ENCODE measurements around the gene KCNG2. TPM values are rescaled to one million over a fixed set of nuclear protein-coding genes. Genes with fewer than 3 reads are reported as not detected.
"Not testable (repeated sequence)": the region's sequence is repeated elsewhere in the genome, so short reads cannot be mapped to it uniquely, and the experiment has no call there.

The KCNG2 gene, protein sequence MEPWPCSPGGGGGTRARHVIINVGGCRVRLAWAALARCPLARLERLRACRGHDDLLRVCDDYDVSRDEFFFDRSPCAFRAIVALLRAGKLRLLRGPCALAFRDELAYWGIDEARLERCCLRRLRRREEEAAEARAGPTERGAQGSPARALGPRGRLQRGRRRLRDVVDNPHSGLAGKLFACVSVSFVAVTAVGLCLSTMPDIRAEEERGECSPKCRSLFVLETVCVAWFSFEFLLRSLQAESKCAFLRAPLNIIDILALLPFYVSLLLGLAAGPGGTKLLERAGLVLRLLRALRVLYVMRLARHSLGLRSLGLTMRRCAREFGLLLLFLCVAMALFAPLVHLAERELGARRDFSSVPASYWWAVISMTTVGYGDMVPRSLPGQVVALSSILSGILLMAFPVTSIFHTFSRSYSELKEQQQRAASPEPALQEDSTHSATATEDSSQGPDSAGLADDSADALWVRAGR
- total RNA-seq: under 0.01 and 0.64 TPM in 2 replicates

GRCh38 chr18:79797518-79798345, at the start of gene KCNG2:
Gene KCNG2, plus strand, starts transcription at chr18:79797938. Its CDS starts 65,730 bp downstream, at chr18:79863668.
- peak within 1 kb of the TSS; percentile 54 for H3K4me3 ChIP-seq (ENCODE audit: low read depth, low read length)
- TF ChIP-seq CTCF (IDR thresholded peaks at IDR 0.05; ENCODE audit: insufficient read depth, low read depth, low read length): peak; percentile 19
- no peak for DNase-seq (ENCODE audit: low read depth)

GRCh38 chr18:79748321-79749180, 49.2 kb upstream of the KCNG2 start:
- TF ChIP-seq CTCF (IDR thresholded peaks at IDR 0.05; ENCODE audit: insufficient read depth, low read depth, low read length): no peak
- DNase-seq (ENCODE audit: low read depth): no peak
- H3K4me3 ChIP-seq (ENCODE audit: low read depth, low read length): no peak overlapping the region

DNA sequence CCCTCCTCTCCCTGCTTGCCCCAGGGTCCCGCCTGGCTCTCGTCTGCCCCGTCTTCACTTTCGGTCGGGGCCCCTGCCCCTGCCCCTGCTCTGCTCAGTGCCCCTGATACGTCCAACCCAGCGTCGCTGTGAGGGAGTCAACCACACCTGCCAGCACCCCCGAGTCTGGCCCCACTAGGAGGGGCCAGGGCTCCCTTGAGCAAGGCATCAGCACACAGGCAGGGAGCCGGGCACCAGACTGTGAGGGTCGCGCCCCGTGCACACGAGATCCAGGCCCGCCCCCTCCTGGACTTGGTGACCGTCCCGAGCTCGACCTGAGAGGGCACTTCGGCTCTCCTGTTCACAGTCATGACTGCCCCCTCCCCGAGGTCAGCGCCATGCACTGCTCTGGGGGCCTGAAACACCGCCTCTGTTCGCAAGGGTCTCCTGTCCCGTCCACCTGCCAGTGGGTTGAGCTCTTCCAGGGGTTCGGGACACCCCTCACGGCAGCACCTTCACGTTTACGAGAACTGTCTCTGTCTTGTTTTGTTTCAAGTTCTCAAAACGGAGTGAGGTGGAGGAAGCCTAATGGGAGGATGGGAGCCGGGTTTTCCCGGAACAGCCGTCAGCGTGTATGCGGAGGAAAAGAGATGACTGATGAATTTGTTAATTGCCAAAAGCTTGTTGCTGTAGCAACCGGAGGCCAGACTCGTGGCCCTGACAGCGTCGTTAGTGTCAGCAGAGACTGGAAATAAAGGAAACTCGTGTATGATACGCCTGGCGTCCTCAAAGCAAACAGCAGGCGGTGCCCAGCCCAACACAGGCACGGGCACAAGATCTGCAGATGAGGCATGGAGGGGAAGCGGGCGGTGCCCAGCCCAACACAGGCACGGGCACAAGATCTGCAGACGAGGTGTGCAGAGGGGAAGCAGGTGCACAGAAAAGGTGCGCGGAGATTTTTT, 48.2 kb upstream of the KCNG2 start:
- TF ChIP-seq CTCF (IDR thresholded peaks at IDR 0.05; ENCODE audit: insufficient read depth, low read depth, low read length): no peak
- H3K4me3 ChIP-seq (ENCODE audit: low read depth, low read length): no peak overlapping the region
- DNase-seq (ENCODE audit: low read depth): no peak

GRCh38 chr18:79750980-79751571, 46.7 kb upstream of the KCNG2 start:
- no peak for DNase-seq (ENCODE audit: low read depth)
- H3K4me3 ChIP-seq (ENCODE audit: low read depth, low read length): no peak overlapping the region
- no peak for TF ChIP-seq CTCF (IDR thresholded peaks at IDR 0.05; ENCODE audit: insufficient read depth, low read depth, low read length)

GRCh38 chr18:79751918-79752578, 45.7 kb upstream of the KCNG2 start:
- H3K4me3 ChIP-seq (ENCODE audit: low read depth, low read length); DNase-seq (ENCODE audit: low read depth): not testable (repeated sequence)

DNA sequence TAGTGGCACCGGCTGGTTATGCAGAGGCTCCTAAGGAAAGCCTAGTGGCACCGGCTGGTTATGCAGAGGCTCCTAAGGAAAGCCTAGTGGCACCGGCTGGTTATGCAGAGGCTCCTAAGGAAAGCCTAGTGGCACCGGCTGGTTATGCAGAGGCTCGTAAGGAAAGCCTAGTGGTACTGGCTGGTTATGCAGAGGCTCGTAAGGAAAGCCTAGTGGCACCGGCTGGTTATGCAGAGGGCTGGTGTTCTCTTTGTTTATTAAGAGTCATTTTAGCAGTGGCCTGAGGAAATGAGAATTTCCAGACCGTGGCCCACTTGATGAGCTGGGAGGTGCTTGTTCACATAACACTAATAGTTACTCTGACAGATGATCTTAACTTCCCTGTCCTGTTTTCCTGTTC, 44.8 kb upstream of the KCNG2 start:
- DNase-seq (ENCODE audit: low read depth); H3K4me3 ChIP-seq (ENCODE audit: low read depth, low read length): not testable (repeated sequence)

Measured in fibroblast of villous mesenchyme (primary cell).